HG03097 (cell line): ENCODE results near the gene FTHL17.

ENCODE experiments used
- ATAC-seq: cut with Tn5 transposase; IDR thresholded peaks from one replicate; pipeline ENCODE4 v1.9.1; 2021; ENCODE audit not compliant: unreplicated experiment, low FRiP score

FTHL17 gene

DNA sequence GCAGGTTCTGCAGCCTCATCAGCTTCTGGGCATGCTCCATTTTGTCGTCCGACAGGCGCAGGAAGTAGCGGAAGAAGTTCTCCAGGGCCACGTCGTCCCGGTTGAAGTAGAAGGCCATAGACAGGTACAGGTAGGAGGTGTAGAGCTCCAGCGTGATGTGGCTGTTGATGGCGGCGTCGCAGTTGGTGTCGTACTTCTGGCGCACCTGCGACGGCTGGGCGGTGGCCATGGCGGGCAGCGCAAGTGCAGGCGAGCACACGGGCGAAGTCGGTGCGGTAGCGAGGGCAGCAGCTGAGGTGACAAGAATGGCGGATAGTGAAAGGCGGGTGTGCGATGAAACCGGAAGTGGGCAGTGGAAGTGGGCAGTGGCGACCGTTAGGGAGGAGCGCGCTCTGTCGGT lies at the start of gene FTHL17:
Gene FTHL17 (minus strand): TSS at position 317 of the 400 bp plus-strand sequence. CDS start 88 bp downstream, at position 229.
- no peak for ATAC-seq

DNA sequence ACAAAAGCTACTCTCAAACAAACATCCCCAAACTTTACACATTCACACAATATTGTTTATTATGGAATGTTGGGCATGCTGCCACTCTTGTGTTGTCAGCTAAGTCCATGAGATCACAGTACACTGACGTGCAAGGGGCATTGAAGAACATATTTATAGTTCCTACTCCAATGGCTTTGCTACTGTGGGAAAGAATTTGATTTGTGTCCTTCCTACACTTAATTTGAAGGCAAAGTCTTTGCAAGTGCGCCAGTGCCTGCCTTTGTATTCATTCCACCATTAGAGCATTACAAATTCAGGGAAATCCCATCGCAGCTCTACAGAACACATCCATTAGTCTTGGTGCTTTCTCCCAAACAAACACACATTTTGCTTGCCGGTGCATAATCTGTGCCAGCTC lies 45.4 kb upstream of the FTHL17 start:
- no peak for ATAC-seq

DNA sequence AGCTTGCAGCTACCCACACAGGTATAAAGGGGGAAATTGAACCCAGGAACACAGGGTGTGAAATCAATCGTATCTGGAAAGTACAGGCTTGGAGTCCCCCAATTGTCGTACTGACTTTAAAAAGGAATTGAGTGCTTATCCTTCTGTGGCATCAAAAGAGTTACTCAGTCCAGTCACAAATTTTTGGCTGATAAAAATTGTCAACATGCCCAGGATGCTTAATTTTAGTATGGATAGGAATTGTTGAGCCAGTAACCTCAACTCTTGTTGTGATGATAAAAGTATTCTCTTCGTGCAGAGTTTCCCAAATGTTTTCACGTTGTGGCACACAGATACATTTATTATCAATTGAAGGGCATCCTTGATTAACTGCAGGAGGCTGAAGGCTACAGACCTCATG lies 43.6 kb upstream of the FTHL17 start:
- ATAC-seq = no peak

DNA sequence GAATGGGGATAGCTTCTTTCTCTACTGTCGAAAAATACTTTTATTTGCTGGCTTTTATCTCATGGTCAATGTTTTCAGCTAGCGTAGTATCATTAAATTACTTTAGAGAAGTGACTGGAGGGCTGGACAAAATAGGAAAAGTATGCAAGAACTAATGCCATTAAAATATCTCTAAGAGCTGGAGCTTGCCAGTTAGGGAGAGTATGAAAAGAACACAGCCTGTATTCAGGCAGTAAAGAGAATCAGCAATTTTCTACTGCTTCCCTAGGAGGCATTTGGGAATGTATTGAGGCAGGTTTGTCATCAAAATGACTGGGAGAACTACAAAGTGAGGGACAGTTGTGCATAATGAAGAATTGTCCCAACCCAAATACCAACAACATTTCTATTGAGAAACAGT lies 43.0 kb upstream of the FTHL17 start:
- ATAC-seq = no peak

DNA sequence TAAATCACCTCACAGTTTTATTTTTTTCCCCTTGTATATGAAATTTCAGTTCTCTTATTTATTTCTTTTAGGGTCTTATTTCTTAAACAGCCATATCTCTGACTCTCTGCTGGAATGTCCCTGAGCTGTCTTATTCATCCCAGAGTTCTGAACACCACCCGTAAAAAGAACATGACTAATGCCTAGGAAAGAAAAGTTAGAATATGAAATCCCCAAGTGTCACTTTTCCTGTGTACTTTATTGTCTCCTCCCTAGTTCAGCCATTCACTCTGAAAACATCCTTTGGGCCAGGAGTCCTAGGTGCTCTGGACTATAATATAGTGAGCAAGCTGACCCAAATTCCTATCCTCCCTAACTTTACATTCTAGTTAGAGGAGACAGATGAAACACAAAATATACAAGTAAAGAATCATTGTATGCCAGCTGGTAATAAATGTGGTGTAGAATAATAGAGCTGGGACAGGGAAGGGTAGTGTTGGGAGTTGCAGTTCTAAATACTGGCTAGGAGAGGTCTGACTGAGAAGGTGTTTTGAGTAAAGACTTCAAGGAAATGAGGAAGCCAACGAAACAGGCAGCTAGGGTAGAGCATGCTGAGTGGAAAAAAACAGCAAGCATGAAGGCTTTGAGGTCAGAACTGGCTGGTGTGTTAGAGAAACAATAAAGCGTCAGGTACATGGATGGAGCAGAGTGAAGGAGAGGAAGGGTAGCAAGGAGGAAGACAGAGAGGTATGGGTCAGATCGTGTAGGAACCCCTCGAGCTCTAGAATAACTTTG lies 40.6 kb upstream of the FTHL17 start:
- ATAC-seq = no peak

DNA sequence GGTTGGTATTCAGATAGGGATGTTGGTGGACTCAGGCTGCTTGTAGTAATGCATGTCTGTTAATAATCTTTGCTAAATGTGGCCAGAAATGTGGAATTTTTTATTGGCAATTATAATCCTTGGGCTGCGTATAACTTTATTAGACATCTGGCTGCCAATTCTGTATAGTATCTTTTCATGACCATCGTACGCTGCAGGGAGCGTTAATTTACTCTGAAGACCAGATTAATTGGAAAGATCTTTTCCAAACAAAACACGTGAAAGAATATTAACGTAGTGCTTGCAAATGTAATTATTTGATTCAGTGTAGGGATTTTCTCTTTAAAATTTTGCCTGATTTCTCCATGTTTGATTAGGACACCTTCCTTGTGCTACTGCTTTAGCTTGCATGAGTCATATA lies 38.8 kb upstream of the FTHL17 start:
- no peak for ATAC-seq

DNA sequence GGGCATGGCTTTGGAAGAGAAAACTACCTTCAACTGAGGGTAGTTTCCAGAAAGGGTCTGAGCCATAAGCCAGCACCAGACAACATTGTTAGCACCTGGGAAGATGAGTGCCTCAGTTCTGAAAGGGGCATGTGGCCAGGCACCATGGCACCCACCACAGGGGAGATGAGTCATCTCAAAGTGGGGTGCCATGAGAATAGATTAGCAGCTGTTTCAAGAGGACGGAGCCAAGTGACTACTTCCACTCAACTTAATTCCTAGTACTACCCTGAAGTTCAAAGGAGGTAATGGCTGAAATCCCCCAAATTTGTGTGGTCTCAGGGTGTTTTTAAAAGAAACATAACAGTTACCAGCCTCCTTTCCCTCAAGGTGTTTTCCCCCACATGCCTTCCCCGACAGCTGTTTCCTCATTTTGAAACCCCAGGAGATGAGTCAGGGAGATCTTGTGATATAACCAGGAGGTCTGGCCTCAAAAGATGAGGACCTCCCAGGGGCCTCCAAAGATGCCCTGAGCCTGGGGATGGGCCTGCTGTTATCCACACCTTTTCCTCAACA lies 27.8 kb upstream of the FTHL17 start:
- peak; percentile 85 for ATAC-seq

DNA sequence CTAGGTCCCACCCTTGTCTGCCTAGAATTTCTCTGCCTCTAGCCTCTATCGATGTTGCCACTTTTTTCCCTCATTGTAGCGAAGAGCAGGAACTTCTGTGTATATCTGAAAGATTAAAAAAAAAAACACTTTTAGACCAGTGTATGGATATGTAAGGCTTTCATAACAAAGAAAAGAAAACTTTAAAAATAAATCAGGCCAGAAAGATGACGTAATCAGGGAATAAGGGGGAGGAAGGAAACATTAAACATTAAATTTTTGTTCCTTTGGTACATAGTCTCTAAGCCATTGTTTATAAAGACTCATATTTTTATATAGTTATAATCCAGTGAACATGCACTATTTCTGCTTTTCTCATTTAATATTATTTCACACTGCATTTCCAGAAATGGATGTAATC lies 26.2 kb upstream of the FTHL17 start:
- ATAC-seq = no peak

DNA sequence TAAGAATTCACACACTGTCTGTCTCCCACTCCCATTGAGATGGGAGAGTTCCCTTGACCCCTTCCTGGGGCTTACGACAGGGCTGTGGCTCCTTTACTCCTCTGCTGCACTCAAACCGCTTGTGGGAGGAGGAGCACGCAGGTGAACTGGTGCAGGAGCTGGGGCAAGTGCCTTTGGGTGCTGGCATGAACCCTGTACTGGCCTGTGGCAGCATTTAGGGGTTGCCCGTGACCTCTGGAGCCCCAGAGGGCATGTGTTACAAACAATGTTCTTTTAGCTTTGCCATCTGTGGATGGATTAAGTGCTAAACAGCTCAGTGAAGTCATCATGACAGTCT lies 21.8 kb upstream of the FTHL17 start:
- ATAC-seq = peak; percentile 3

DNA sequence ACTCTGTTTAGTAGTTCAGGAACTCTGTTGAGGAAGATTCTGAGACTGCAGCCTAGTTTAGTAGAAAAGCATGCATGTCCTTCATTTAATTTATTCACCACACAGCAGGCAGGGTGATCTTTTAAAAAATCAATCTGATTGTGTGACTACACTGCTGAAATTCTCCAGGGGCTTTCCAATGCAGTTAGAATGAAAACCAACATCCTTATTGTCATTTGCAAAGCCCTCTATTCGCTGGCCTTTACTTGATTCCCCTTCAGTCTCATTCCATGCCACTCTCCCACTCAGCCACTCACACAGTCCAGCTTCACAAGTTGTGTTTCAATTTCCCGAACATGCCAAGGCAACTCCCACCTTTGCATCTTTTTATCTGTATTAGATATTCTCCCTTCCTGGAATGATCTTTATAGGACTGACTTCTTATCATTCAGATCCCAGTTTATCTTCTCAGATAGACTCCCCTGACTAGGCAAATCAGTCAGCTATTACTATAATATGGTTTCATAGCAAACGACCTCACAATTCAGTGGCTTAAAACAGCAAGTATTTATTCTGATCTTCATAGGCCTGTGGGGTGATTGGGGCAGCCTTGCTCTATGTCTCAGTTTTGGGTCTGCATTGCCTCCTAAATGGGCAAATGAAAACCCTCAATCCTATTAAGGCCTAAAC lies 21.3 kb upstream of the FTHL17 start:
- ATAC-seq = peak; percentile 51

DNA sequence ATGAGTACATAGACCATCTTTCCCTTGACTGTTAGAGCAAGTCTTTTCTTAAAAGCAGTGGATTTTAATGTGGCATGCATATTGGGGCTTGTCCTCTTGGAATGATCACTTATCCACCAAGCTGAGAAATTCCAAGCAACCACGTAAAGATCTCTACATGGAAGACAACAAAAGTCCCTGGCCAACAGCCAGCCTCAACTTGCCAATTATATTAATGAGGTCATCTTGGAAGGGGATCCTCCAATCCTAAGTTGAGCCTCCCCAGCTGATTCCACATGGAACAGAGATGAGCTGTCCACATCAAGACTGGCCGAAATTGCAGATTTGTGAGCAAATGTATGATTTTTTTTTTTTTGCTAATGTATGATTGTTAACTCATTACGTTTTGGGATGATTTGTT lies 20.6 kb upstream of the FTHL17 start:
- no peak for ATAC-seq

DNA sequence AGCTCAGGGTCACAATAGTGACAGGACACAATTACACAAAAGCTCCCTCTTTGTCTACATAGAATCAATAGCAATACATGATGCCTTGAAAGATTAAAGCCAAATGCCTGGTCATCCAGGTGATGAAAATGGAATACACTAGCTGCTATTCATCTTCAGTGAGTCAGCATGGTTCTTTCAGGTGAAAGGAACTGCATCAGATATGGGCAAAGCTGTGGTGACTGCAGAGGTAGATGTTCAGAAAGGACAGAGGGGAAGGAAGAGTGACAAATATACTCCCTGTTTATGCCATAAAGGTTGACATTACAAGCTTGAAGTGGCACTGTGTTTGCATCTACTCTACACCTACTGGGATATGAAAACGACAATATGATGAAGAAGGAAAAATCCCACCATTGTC lies 20.0 kb upstream of the FTHL17 start:
- no peak for ATAC-seq

DNA sequence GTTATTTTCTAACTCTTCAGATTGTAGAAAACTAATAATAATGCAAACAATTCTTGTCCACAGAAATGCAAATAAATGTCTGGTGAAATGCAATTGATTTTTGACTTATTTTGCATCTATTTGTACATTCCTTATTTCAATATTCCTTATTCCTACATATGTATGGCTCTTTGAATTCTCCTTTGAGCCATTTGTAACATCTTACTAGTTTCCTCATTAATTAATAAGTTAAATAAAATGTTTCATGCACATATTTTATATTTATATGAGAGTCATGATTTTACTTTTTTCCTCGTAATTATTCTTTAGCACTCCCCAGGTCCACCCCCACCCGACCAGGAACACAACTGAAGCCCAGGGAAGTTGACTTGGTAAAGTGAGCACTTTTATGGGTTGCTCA lies 2.7 kb upstream of the FTHL17 start:
- no peak for ATAC-seq

DNA sequence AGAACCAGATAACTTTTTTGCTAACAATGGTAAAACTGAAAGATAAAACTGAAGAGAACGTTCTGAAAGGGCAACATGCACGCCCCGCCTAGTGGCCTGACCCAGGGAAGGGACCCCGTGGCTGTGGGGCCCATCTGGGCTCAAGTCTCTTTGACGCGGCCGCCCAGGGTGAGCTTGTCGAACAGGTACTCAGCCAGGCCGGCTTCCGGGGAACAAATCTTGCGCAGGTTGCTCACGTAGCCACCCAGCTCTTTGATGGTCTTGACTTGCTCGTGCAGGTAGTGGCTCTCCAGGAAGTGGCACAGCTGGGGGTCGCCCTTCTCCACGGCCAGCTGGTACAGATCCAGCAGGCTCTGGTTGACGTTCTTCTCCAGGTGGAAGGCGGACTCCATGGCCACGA lies 579 bp downstream of the FTHL17 start:
- ATAC-seq = no peak

DNA sequence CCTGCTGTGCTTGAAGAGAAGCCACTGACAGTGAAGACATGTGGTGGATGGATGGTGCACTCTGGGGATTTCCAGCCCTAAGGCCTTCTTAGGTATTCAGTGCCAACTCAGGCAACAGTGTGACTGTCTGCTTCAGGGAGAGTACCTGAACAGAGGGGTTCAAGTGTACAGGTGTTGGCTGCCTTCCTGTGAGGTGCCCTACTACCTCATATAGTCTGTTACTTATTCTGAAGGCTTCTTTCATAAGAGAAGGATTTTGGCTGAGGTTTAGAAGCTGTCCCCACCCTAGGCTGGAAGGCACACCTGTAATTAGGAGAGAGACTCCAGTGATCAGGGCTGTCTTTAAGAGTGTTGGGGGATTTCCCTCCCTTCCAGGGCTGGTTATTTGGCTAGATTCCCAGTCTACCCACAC lies 1.8 kb downstream of the FTHL17 start:
- peak; percentile 67 for ATAC-seq

DNA sequence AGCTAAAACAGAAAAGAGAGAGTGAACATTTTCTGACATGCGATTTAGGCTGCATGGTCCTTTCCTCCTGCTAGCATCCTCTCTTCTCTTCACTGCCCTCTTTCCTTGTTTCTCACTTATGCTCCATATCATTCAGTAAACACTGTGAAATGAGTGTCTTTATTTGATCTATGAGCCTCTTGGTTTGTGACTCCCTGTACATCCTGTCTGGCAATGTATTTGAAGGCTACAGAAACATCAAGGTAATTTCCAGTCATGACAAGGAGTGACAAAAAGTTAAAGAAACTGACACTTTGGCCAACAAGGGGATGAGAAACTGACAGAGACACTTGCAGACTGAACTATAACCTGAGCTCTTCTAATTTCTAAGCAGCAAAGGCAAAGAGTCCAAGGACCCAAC lies 8.7 kb downstream of the FTHL17 start:
- ATAC-seq = no peak

DNA sequence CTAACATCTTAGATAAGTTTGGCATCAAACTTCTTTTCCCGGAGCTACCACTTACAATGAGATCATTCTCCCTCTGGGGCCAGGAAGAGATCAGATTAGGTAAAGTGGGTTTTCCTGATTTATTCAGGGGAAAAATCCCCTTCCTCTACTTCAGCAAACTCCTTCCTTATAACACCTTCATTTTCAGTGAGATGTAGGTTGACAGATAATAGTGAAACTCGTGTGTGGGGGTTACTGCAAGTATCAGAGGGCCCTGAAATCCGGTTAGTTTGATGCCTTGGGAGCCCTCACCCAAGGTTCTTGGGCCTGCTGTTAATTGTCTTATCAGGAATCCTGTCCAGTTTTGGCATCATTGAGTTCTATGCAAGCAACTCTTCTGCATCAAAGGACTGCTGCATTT lies 10.8 kb downstream of the FTHL17 start:
- ATAC-seq = peak; percentile 67

DNA sequence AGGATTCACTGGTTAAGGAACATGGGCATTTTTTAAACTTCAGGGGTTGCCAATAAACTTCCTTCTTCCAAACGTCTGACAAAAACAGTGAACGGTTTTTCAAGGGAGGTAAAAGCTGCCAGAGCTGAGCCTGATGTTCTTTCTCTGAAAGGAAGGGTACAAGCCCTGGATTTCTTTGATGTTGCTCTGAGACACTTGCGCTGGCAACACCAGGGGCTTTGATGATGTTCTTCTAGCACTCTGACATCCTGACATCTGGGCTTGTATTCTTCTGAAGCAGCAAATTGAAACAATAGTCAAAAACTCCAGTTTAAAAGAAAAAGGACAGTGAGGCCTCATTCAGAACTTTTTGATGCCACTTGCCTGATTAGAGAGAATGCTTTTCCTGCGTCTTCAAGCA lies 11.8 kb downstream of the FTHL17 start:
- no peak for ATAC-seq

DNA sequence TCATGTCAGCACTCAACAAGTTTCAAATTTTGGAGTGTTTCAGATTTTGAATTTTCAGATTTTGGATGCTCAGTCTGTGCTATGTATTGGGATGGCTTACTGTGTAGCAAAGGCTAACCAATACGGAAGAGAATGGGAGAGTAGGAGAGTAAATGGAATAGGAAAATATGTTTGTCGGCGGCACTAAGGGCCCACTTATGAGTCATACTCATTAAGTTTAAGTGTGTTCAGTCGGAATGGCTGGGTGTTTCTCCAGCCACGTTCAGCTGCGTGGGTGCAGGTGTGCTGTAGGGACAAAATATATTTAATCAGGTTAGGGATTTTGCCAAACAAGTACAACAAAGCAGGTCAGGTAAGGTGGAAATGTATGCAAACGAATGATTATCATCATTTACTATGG lies 13.6 kb downstream of the FTHL17 start:
- no peak for ATAC-seq

DNA sequence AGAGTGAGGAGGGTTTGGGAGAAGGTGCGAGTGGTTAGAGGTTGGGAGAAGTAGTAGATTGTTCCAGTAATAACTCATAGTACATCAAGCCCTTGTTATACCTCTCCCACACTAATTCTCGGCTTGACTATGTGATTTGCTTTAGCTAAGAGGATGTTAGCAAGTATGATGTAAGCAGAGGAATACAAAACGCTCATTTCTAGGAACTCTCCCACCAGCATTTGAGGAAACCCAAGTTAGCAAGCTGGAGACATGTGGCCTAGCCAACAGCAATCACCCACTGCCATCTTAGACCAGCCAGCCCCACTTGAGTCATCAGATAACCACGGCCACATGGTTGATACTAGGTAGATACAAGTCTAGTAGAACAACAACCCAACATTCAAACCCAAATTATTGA lies 14.2 kb downstream of the FTHL17 start:
- ATAC-seq = no peak

DNA sequence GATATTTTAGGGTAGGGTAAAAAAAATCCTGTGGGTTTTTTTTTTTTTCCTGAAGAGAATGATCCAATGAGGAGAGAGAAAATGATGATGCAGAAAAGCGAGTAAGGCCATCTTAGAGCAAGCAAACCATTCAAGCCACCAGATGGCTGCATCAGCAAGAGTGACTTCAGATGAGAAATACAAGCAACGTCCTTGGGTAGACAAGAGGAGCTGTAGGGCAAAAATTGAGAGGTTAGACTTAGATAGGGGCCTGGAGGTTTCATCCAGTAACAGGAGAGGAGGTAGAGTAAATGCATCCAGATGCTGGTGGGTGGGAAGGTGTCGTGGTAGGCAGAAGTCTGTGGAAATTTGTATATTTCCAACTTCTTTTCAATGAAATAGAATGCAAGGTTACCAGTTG lies 14.6 kb downstream of the FTHL17 start:
- ATAC-seq = no peak

DNA sequence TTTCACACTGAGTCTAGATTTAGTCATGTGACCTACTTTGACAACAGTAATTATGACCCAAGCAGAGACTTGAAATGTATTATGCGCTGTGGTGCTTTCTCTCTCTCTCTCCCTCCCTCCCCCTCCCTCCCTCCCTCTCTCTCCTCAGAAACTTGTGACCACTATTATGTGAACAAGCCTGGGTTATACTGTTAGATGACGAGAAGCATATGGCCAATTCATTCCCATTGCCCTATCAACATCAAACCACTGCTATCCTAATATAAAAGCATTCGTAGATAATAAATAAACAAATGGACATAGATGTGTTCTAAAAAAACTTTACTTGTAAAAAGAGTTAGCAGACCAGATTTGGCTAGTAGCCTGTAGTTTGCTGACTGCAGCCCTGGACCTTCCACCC lies 18.2 kb downstream of the FTHL17 start:
- no peak for ATAC-seq
